IPS-NIHi11 (cell line): ENCODE data around the gene ARHGEF11.

Experiments
- DNase-seq: peaks from one replicate; pipeline ENCODE4 v3.0.0; 2012; ENCODE audit warnings: mixed read lengths, low spot score

Gene ARHGEF11

GRCh38 chr1:156999596-157000320, 45.8 kb downstream of the ARHGEF11 start:
- no peak for DNase-seq

GRCh38 chr1:156998840-156999500, 46.6 kb downstream of the ARHGEF11 start:
- no peak for DNase-seq

GRCh38 chr1:156998301-156998700, 47.2 kb downstream of the ARHGEF11 start:
- DNase-seq: no peak

- DNase-seq: no peak
These were observed 50.1 kb downstream of the ARHGEF11 start for GRCh38 chr1:156995412-156995811.

GRCh38 chr1:156994277-156994676, 51.3 kb downstream of the ARHGEF11 start:
- DNase-seq: no peak

- no peak for DNase-seq
These were observed 52.0 kb downstream of the ARHGEF11 start for GRCh38 chr1:156993426-156994147.

GRCh38 chr1:156992215-156992614, 53.3 kb downstream of the ARHGEF11 start:
- no peak for DNase-seq

GRCh38 chr1:156987715-156988114, 57.8 kb downstream of the ARHGEF11 start:
- no peak for DNase-seq

- no peak for DNase-seq
These were observed 65.0 kb downstream of the ARHGEF11 start for GRCh38 chr1:156980551-156980950.

- no peak for DNase-seq
These were observed 70.5 kb downstream of the ARHGEF11 start for GRCh38 chr1:156975084-156975483.

- no peak for DNase-seq
These were observed 72.1 kb downstream of the ARHGEF11 start for GRCh38 chr1:156973417-156973816.

GRCh38 chr1:156970017-156970416, 75.5 kb downstream of the ARHGEF11 start:
- DNase-seq: no peak

GRCh38 chr1:156969496-156969895, 76.0 kb downstream of the ARHGEF11 start:
- DNase-seq: no peak

GRCh38 chr1:156964441-156964840, 81.1 kb downstream of the ARHGEF11 start:
- no peak for DNase-seq

GRCh38 chr1:156963621-156964020, 81.9 kb downstream of the ARHGEF11 start:
- DNase-seq: no peak

- no peak for DNase-seq
These were observed 83.8 kb downstream of the ARHGEF11 start for GRCh38 chr1:156961709-156962108.

- DNase-seq: no peak
These were observed 85.6 kb downstream of the ARHGEF11 start for GRCh38 chr1:156959925-156960324.

GRCh38 chr1:156959414-156959813, 86.1 kb downstream of the ARHGEF11 start:
- peak; percentile 29 for DNase-seq

- no peak for DNase-seq
These were observed 87.3 kb downstream of the ARHGEF11 start for GRCh38 chr1:156958247-156958714.

- no peak for DNase-seq
These were observed 87.9 kb downstream of the ARHGEF11 start for GRCh38 chr1:156957634-156958033.

GRCh38 chr1:156956333-156956732, 89.2 kb downstream of the ARHGEF11 start:
- DNase-seq: no peak

- DNase-seq: no peak
These were observed 92.0 kb downstream of the ARHGEF11 start for GRCh38 chr1:156953571-156953970.

- DNase-seq: no peak
These were observed 94.2 kb downstream of the ARHGEF11 start for GRCh38 chr1:156951371-156951770.
